Stimulated activated CD8-positive, alpha-beta memory T cell treated with anti-CD3 and anti-CD28 coated beads, Interleukin-15, amount 100 ng/mL, for 24 hours (primary cell): ENCODE data around the gene ACBD6.

ENCODE experiments used
- DNase-seq: peaks from one replicate; pipeline ENCODE4 v3.0.0-alpha.2; 2020; ENCODE audit warnings: low read depth

Gene ACBD6

DNA sequence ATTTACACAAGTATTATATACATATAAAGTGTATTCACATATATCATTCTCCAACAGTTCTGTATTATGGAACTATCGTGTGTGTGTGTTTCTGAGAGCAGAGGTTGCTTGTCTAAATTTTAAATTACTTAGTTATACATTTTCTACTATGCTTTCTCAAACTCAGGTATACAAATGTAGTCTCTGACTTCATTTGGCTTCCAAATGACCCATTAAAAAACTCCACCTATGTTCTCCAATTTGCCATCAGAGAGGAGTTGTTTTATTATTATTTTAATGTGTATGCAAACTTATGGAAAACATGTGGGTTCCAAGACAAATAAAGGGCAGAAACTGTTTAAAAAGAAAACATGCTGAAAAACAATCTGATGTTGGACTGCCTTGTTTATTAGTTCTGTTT, 131.8 kb downstream of the ACBD6 start:
- no peak for DNase-seq

DNA sequence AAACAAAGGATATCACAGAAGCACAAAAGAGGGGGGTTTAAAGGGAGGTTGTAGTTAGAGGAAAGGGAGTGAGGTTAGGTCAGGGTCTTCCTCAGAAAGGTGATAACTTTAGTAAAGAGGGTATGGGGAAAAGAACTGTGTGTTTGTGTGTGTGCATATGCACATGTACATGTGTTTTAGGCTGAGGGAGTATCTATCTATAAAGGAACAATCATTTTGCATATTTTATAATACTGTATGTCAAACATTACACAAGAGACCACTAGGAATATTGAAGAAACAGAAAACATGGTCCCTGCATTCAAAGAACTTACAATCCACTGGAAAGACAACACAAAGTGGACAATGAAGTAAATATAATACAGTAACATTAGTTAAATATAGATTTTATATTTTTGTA, 132.2 kb downstream of the ACBD6 start:
- no peak for DNase-seq

DNA sequence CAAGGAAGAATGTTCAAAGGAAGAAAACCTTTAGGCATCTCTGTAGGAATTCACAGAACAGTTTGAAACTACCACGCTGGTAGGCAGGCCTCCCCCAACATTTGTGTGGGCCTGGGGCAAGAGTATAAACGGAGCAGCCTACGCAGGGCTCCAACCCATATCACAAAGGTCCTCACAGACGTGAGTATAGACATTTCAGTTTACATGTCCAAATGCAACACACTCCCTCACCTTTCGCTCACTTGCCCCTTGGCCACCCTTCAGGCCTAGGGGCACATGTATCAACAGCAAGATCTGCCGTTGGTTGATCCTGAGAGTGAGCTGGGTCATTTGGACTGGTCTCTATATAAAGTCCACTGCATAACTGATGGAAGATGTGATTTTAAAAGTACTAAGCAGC, 133.3 kb downstream of the ACBD6 start:
- no peak for DNase-seq

DNA sequence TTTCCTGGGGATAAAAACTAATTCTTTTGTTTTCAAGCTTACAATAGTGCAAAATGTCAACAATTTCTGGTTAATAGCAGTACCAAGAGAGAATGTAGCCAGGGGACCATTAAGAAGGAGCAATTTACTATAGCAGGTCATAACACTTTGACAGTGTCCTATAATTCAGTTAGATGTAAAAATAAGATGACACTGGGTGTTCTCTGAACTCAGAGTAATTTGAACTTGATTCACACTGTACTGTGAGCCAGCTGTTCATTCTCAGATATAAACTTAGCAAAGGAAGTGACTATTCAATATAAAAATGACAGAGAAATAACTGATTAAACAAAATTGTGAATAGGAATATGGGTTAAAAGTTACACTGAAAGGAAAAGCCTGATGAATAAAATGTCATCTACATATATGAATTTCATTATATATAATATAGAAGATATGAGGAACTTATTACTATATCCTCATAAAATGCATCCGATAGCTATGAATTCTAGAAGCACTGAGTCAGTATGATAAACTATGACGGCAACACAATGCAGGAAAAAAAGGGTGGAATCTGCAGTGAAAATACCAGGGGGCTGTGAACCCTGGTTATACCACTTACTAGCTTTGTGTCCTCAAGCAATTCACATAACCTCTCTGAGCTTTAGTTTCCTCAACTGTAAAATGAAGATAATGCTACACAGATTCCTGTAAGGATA, 135.9 kb downstream of the ACBD6 start:
- no peak for DNase-seq

DNA sequence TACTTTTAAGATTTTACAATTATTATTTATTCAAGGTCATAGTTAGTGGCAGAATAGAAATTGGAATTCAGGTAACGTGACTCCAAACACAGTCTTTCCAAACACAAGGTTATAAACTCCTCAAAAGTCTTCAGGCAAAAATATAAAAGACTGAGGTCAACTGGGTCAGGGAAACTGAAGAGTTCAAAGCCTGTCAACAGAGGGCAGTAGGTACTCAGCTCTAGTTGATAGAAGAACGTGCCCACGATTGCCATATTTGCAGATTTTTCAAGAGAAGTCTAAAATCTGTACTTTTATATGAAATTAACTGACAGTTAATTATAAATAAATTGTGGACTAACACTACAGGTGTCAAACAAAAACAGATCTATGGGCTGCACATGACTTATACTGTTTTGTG, 137.3 kb downstream of the ACBD6 start:
- DNase-seq, result no peak

DNA sequence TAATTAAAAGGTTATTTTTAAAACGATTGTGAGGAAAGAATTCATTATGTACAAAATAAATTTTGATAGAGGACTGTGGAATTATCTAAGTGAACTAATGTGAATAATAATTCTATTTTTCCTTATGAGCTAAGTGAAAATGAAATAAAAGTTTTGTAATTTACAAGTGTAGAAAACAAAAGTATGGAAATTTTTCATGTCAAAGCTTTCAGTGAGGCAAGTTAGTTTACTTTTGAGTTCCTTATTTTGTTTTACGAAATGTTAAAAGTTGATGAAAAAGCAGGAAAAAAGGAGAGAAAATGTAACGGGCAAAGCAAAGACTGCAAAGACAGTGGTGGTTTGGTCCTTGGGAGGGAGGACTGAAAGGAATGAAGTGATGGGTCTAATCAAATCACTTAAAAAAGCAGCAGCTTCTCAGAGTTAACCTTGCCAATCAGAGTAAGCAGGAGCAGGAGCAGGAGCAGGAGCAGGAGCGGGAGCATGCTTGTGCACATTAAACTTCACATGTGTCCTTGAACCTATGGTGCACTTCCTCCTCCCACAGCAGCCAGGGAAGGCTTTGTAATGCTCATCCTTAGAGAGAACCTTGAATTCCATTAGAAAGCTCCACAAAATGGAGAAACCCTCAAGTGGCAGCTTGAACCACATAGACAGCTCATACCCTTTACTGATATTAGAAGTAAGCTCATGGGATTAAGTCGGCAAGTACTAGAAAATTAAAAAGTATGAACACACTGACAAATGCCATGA, 139.0 kb downstream of the ACBD6 start:
- no peak for DNase-seq

DNA sequence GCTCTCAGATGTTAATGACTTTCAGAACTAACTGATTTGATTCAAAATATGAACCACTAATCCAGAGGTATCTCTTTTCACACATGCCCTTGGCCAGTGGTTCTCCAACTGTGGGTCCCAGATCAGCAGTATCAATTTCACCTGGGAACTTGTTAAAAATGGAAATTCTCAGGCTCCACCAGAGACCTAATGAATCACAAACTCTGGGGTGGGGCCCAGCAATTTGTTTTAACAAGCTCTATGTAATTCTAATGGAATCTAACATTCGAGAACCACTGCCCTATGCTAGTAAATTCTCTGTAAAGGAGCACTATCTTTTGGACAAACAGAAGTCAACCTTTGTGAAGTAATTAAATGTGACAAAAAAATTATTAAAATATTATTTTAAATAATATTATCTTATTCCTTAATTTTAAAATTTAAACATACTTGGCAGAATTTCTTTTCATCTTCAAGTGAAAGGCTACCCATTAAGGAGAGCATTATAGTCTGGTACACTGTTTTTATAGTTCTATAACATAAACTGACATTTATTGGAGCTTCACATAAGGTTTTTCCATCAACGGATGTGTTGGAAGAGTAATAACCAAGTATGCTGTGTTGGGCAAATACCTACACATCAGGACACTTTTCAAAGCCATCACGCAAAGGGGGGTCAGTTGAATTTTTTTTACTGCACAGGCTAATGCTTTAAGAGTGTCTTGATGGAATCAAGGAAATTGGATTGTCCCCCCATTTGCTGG, 141.9 kb downstream of the ACBD6 start:
- DNase-seq, result no peak

DNA sequence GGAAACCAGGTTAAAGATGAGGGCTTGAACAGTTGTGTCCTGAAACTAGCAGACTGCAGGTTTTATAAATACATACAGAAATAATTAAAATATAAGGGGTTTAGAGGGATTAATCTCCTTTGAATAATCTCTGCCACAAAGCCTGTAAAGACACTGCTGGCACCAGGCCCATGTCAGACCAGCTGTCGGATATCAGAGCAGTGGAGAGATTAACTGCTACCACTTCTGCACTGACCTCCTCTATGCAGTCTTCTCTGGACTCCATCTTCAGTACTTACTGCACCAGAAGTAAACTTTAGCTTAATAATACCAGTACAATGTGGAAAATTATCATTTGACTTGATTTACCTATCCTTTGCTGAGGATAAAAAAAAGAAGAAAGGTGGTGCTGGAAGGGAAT, 143.7 kb downstream of the ACBD6 start:
- no peak for DNase-seq

DNA sequence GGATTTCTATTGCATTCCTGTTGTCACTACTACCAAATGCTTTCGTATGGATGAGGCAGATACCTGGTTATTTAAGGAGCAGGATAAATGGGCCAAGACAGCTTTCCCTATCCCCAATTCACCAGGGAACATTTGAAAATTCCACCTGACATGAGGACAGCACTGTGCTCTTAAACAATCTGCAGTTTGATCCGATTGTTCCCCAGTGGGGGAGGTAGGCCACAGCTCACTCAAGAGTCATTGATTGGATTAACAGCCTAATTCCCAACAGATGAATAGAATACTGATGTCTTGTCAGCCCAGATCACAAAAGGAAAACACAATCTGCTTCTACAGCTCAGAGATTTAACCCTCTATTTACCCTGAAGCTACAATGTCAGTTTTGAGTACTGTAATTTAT, 148.4 kb downstream of the ACBD6 start:
- no peak for DNase-seq

DNA sequence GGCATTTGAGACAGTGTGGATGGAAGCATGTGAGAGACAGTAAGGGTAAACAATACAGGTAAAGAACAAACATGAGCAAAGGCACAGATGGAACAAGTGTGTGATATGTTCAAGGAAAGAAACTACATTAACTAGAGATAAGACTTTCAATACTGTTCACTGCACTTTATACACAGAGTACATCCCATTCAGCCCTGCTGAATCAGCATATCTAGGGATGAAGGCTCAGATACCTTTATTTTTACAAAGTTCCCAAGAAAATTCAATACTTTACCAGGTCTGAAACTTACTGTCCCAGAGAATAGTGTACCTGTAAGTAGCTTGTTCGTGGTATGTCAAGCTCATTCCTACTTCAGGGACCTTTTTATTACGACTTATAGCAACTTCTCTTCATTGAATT, 149.8 kb downstream of the ACBD6 start:
- DNase-seq, result no peak

DNA sequence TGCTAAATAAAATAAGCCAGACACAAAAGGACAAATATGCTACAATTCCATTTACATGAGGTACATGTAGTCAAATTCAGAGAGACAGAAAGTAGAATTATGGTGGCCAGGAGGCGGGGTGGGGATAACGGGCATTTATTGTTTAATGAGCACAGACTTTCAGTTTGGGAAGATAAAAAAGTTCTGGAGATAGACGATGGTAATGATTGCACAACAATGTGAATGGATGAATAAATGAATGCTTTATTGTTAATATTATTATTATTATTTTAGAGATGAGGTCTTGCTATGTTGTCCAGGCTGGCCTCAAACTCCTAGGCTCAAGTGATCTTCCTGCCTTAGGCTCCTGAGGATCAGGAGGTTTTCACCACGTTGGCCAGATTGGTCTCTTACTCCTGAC, 150.4 kb downstream of the ACBD6 start:
- DNase-seq, result no peak

DNA sequence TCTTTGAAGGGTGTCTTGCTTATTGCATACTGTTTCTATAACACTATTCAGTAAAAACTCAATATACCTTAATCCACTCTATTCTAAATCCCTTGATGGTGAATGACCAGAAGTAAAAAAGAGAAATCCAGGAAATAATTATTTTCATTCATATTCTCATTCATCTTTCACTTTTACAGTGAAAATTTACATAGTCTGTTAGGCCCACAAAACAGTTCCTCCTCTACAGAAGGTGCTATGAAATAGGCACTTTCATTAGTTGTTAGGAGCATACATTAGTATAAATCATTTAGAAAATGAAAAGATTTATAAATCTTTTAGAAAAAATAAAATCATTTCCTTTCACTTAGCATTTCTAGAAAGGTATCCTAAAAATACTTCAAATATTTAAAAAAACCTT, 157.2 kb downstream of the ACBD6 start:
- DNase-seq, result no peak

DNA sequence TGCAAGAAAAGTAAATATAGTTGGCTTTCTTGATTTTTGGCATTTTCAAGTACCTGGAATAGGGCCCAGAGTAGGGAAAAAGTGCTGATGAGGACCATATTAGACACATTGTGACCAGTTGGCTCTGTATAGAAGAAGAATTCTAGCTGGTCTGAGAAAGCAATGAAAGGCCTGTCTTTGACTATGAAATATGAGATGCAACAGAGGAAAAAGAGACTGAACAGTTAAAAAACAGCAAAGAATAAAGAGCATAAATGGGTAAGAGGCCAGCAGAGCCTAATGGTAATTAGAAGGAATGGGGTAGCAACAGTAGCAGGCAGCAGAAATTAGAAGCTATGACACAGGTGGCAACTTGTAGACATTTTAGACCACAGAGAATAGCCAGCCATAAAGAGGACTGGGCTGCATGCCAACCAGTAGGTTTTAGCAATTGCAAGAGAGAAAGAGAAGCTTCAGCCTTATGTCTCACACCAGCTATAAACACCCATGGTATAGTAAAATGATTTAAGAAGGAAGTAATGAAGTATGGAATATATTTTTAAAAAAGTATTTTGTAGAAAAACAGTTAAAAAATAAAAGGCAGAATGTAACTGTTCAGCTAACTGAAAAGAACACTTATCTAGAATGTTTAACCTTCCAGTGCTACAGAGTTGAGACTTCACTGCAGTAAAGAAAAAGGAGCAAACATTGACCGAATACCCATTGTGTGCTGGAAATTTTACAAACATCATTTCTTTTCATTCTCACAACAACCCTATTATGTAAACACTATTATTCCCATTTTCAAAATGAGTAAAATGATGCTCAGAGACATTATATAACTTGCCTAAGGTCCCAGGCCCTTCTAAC, 158.2 kb downstream of the ACBD6 start:
- DNase-seq, result no peak

DNA sequence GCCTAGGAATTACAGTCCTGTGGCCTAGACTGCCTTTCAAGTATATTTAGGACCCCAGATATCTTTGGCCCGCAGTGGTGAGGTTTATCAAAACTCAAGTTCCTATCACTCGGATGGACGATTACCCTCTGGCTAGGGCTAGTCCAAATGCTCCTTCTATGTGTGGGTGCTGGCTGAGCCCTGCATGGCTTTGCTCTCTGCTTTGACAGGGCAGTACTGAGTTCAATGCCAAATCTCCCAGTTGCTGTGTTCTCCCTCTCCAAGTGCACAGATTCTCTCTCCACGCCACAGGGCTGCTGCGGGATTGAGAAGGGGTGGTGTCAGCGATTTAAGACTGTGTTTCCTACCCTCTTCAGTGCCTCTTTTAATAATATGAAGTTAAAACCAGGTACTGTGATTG, 175.3 kb downstream of the ACBD6 start:
- no peak for DNase-seq

DNA sequence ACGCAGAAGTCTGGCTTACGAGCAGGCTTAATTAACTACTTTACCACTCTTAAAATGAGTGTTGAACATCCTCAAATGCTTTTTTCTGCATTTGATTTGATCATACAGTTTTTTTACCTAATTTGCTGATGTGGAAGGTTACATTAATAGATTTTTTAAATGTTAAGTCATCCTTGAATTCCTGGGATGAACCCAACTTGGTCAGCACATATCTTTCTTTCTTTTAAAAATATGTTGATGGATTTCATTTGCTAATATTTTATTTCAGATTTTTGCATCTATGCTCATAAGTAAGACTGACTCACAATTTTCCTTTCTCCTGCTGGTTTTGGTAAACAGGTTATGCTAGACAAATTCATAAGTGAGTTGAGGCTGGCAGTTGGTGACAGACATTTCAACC, 189.5 kb downstream of the ACBD6 start:
- DNase-seq, result no peak

DNA sequence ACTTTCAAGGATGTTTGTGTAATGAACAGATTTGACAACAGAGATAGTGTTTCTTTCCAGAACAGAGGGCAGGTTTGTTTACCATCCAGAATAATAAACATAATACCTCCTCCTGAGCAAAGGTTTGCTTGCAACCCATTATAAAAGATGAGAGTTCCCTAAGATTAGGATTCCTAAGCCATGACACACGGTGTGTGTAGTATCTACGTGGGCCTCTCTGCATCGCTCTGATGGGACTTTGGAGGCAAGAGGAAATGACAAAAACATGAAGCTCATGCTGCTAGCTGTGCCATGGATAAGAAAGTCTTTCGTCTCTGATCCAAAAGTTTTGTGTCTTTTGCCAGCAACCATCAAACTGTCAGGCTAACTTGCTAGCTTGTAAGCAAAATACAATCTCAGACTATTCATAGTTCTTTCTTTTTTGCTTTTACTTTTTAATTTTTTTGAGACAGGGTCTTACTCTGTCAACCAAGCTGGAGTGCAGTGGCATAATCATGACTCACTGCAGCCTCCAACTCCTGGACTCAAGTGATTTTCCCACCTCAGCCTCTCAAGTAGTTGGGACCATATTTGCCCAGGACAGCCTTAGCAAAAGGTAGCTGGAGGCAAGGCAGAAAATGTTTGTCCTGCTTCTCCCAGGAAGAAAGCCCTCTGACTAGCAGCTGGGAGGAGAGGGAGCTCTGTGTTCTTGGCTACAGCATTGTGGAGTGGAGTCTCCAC, 191.2 kb downstream of the ACBD6 start:
- no peak for DNase-seq

DNA sequence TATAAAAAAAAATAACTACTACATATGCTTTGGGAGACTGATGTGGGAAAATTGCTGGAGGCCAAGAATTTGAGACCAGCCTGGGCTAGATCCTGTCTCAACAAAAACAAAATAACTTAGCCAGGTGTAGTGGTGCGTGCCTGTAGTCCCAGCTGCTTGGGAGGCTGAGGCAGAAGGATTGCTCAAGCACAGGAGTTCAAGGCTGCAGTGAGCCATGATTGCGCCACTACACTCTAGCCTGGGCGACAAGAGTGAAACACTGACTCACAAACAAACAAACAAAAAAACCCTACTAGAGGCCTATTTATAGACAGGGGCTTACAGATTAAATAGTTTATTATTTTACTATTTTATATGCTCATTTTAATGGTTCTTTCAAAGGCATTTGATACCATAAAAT, 192.3 kb downstream of the ACBD6 start:
- DNase-seq, result no peak

DNA sequence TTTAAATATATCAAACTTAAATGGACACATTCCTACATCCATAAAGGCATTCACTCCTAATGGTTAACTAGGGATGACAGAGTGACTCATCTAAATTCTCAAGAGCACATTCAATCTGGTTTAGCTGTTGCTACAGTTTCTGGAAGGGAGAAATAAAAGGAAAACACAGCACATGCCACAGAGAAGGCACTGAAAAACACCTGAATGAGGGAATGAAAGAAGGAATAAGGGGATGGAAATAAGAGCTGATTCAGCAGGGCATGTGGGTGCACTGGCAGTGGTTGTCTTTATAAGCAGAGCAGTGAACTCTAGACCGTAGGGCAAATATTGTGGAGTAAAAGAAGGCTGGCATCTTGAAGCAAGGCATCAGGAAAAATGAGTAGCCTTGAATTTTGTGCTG, 193.0 kb downstream of the ACBD6 start:
- no peak for DNase-seq

DNA sequence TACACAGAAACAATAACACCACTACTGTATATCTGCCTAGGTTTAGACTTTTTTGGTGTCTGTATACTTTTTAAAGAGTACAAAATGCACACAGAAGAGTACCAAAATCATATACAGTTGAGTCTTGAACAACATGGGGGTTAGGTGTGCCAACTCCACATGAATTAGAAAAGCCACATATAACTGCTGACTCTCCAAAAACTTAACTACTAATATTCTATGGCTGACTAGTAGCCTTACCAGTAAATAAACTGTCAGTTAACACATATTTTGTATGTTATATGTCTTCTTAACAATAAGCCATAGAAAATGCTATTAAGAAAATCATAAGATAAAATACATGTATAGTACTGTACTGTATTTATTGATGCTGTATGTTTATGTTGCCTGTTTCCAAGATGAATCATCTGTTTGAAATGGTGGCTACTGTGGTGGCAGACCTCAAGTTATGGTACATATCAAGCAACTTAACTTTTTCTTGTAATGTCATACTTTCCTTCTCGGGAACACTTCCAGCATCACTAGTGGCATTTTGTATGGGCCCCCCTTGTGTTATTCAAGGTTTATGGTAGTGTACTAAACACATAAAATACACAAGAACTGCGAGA, 201.1 kb downstream of the ACBD6 start:
- no peak for DNase-seq

DNA sequence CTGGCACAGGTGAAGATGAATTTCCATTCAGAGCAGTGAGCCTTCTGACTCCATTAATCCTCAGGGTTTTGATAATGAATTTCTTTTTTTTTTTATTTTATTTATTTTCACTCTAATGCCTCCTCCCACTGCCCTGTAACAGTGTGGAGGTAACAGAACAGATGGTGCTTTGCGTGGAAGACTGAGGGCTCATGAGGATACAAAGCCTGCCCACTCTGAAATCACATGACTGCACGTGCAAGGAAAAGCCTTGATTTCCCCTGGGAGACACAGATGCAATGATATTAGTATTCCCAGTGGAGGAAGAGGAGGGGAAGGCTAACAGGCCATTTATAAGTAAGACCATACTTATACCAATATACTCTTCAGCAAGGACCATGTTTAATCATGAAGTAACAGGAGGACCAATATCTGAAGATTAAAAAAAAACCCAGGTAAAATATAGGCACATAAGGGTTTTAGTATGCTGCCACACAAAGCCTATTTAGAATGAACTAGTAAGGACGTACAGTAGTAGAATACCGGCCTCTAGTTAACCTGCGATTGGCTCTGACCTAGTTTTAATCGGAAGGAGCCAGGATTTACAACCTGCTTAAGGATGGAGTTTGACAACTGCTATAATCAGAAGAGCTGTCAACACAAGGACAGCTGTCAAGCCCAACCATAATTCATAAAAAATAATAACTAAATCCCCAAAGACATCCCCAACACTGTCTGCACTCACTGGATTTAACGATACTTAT, 202.7 kb downstream of the ACBD6 start:
- no peak for DNase-seq

DNA sequence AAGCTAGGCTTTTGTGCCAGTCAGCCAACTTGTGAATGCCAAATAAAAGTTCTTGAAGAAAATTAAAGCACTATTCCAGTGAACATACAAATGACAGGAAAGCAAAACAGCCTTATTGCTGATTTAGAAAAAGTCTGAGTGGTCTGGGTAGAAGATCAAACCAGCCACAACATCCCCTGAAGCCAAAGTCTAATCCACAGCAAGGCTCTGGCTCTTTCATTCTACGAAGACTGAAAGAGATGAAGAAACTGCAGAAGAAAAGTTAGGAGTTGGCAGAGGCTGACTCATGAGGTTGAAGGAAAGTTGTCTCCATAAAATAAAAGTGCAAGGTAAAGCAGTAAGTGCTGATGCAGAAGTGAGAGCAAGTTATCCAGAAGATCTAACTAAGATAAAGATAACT, 206.4 kb downstream of the ACBD6 start:
- DNase-seq, result no peak
